ENCODE data around the gene GNB1. TPM values are rescaled to one million over a fixed set of nuclear protein-coding genes. Genes with fewer than 3 reads are reported as not detected.

GNB1 gene
- total and polyA plus RNA-seq, 7 donors = 119 to 197 (median 157) TPM

DNA sequence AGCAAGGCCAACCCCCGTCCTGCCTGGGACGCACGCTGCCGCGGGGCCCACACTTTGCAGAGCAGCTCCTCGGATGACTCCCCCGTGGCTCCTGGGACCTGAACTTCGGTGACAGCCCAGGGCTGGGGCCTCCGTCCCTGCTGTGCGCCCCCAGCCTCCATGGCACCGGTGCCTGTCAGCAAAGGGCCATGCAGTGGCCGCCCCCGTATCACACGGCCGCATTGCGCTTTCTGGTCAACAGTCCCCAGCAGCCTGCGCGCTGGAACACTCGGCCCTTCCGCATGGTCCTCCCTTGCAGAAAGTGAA is 130.6 kb downstream of the GNB1 start:
- no peak overlapping the region for H3K27ac ChIP-seq
- H3K36me3 ChIP-seq = peaks cover 19 to 97% (median 57%) of the 10 kb centered on the region in 4 donors

GRCh38 chr1:1759456-1760344 is 131.2 kb downstream of the GNB1 start:
- Histone ChIP-seq H3K27me3 (no peaks in the 10 kb centered on the region), H3K27ac (no peak overlapping the region), H3K4me3 (no peak overlapping the region), H3K4me1 (no peaks in the 10 kb centered on the region), H3K9me3 (no peaks in the 10 kb centered on the region), H3K36me3 (peaks cover 19 to 98% (median 57%) of the 10 kb centered on the region in 4 donors)
- intact Hi-C loops (cut with DNase I) = no loop called here
- TF ChIP-seq POLR2A (IDR thresholded peaks at IDR 0.05) (peak in 1 of 2 donors; percentile 6), POLR2AphosphoS5 (IDR thresholded peaks at IDR 0.05) (no peak)
- no peak for DNase-seq
- WGBS, 2 donors = 47 to 81% methylated on average over 37 of the region's 37 CpGs

More for the DNA sequence above, 130.6 kb downstream of the GNB1 start:
- intact Hi-C loops (cut with DNase I) = no loop called here
- Histone ChIP-seq H3K27me3 (no peaks in the 10 kb centered on the region), H3K4me3 (no peak overlapping the region), H3K9me3 (no peaks in the 10 kb centered on the region), H3K4me1 (no peaks in the 10 kb centered on the region)
- TF ChIP-seq EP300 (IDR thresholded peaks at IDR 0.05) (no peak), POLR2A (IDR thresholded peaks at IDR 0.05) (no peak), POLR2AphosphoS5 (IDR thresholded peaks at IDR 0.05) (no peak)
- TF ChIP-seq, protein P1, sequence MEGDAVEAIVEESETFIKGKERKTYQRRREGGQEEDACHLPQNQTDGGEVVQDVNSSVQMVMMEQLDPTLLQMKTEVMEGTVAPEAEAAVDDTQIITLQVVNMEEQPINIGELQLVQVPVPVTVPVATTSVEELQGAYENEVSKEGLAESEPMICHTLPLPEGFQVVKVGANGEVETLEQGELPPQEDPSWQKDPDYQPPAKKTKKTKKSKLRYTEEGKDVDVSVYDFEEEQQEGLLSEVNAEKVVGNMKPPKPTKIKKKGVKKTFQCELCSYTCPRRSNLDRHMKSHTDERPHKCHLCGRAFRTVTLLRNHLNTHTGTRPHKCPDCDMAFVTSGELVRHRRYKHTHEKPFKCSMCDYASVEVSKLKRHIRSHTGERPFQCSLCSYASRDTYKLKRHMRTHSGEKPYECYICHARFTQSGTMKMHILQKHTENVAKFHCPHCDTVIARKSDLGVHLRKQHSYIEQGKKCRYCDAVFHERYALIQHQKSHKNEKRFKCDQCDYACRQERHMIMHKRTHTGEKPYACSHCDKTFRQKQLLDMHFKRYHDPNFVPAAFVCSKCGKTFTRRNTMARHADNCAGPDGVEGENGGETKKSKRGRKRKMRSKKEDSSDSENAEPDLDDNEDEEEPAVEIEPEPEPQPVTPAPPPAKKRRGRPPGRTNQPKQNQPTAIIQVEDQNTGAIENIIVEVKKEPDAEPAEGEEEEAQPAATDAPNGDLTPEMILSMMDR (IDR thresholded peaks at IDR 0.05) = no peak
- DNase-seq = no peak
- 96% methylated on average over 20 of the region's 20 CpGs for WGBS, 2 donors

- intact Hi-C loops (cut with DNase I) = no loop called here
- 16 to 65% methylated on average over 34 of the region's 34 CpGs for WGBS, 2 donors
- no peaks in the 10 kb centered on the region for H3K4me1 ChIP-seq
- no peaks in the 10 kb centered on the region for H3K27me3 ChIP-seq
- no peak for TF ChIP-seq EP300 (IDR thresholded peaks at IDR 0.05)
- TF ChIP-seq POLR2A (IDR thresholded peaks at IDR 0.05) = peak in 1 of 2 donors; percentile 12
- TF ChIP-seq POLR2AphosphoS5 (IDR thresholded peaks at IDR 0.05) = peak in 1 of 4 donors; percentile 23
- H3K9me3 ChIP-seq = no peaks in the 10 kb centered on the region
- no peak overlapping the region for H3K4me3 ChIP-seq
- DNase-seq = peak; percentile 68
- peaks cover 26 to 98% (median 57%) of the 10 kb centered on the region in 4 donors for H3K36me3 ChIP-seq
- H3K27ac ChIP-seq = peak overlapping the region in 2 of 4 donors; percentile 29 to 42
Observed at GRCh38 chr1:1758692-1759455, 132.0 kb downstream of the GNB1 start.

DNA sequence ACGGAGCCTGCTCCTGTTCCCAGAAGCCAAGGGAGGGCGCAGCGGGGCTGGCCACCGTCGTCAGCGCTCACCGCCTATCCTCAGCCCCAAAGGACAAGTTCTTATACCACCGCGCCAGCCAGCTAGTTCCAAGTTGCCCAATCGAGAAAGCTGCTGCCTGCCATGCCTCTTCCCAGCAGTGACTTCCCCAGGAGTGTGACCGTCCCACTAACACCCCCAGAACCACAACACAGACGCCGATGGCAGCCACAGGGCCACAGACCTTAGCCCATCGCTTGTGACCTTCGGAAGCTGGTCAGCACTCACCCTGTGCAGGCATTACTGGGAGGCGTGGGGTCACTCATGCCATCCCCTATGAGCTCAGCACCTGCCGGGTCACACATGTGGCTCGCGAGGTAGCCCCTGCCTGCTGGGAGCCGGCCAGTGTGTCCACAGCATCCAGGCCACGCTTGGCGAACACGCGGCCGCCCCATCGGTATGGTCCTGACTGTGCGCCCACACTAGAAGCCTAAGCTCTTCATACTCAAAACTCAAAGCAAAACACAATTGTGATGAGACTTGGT is 132.7 kb downstream of the GNB1 start:
- no peaks in the 10 kb centered on the region for H3K27me3 ChIP-seq
- intact Hi-C loops (cut with DNase I) = no loop called here
- DNase-seq = no peak
- H3K9me3 ChIP-seq = no peaks in the 10 kb centered on the region
- TF ChIP-seq POLR2AphosphoS5 (IDR thresholded peaks at IDR 0.05) (no peak), POLR2A (IDR thresholded peaks at IDR 0.05) (no peak), EP300 (IDR thresholded peaks at IDR 0.05) (no peak)
- TF ChIP-seq, protein P1 (IDR thresholded peaks at IDR 0.05) = no peak
- peak overlapping the region in 2 of 4 donors; percentile 29 to 42 for H3K27ac ChIP-seq
- 62 to 89% methylated on average over 27 of the region's 27 CpGs for WGBS, 2 donors
- no peak overlapping the region for H3K4me3 ChIP-seq
- peaks cover 34 to 98% (median 61%) of the 10 kb centered on the region in 4 donors for H3K36me3 ChIP-seq
- no peaks in the 10 kb centered on the region for H3K4me1 ChIP-seq

DNA sequence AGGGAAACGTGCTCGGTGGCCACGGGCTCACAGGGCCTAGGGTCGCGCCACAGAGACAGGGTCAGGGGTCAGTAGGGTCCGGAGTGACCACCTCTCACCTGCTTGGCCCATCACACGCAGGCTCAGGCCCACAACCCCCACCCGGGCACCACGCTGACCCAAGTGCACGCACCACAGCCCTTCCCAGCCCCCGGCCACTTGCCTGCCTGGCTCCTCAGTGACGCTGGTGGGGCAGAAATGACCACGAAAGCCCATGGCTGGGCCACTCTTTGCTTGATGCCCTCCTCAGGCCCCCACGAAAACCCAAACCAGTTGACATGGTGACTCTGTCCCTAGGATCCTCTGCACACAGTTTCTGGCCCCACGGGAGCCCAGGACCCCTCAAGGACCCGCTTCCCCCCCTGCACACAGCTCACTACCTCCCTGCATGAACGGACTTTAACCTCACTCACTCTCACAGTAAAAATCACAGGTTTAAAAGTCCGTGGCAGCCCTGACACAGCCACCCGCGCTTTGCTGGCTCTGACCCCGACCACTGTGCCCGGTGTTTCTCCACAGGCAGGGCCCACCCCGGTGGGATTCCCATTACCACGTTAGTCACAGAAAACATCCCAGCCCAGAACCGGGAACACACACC is 133.3 kb downstream of the GNB1 start:
- Histone ChIP-seq H3K27me3 (no peaks in the 10 kb centered on the region), H3K36me3 (peaks cover 35 to 98% (median 66%) of the 10 kb centered on the region in 4 donors), H3K4me3 (no peak overlapping the region), H3K4me1 (no peaks in the 10 kb centered on the region), H3K9me3 (no peaks in the 10 kb centered on the region), H3K27ac (no peak overlapping the region)
- 67 to 90% methylated on average over 25 of the region's 25 CpGs for WGBS, 2 donors
- DNase-seq = no peak
- TF ChIP-seq, protein P1 (IDR thresholded peaks at IDR 0.05) = no peak
- TF ChIP-seq EP300 (IDR thresholded peaks at IDR 0.05) (no peak), POLR2AphosphoS5 (IDR thresholded peaks at IDR 0.05) (no peak), POLR2A (IDR thresholded peaks at IDR 0.05) (no peak)
- intact Hi-C loops (cut with DNase I) = no loop called here

All from sigmoid colon (tissue), 7 donors.